Sigmoid colon (tissue), 7 donors: ENCODE data around the gene LRRC8A. TPM values are rescaled to one million over a fixed set of nuclear protein-coding genes. Genes with fewer than 3 reads are reported as not detected.
A peak's percentile ranks its signal among the peaks of the same experiment; 100 is the strongest.

Experiments used
- DNase-seq: peaks from one replicate; pipeline ENCODE4 v3.0.0-alpha.2; 2019
- H3K27ac ChIP-seq, 4 donors: fragments of 200-600 bp; sonication (generic); one replicate each; pipeline ENCODE4 v1.5.1; 2016 to 2019; ENCODE audit warnings: mild to moderate bottlenecking in 1 of 4
- H3K27me3 ChIP-seq, 3 donors: fragments of 200-600 bp; sonication (generic); one replicate each; pipeline ENCODE4 v1.5.1; 2019; ENCODE audit warnings: mild to moderate bottlenecking in 1 of 3
- H3K36me3 ChIP-seq, 4 donors: fragments of 200-600 bp; sonication (generic); one replicate each; pipeline ENCODE4 v1.5.1; 2016 to 2019
- H3K4me1 ChIP-seq, 4 donors: fragments of 200-600 bp; sonication (generic); one replicate each; pipeline ENCODE4 v1.5.1; 2017 to 2019
- H3K4me3 ChIP-seq, 4 donors: fragments of 200-600 bp; sonication (generic); one replicate each; pipeline ENCODE4 v1.5.1; 2017 to 2019; ENCODE audit warnings: mild to moderate bottlenecking in 2 of 4, moderate library complexity in 1 of 4
- H3K9me3 ChIP-seq, 4 donors: fragments of 200-600 bp in 3 of 4; sonication (generic) in 3 of 4; one replicate each; pipeline versions ENCODE4 v1.5.1 to v1.6.1; 2013 to 2019
- EP300 ChIP-seq, 4 donors: sonication (generic); formaldehyde crosslinking; IDR thresholded peaks; one replicate each; pipeline ENCODE4 v1.6.1; 2017; ENCODE audit warnings: antibody characterized with exemption in 4 of 4
- POLR2A ChIP-seq, 2 donors: fragments of 450-650 bp; IDR thresholded peaks; one replicate each; pipeline ENCODE4 v1.6.1; 2016; ENCODE audit warnings: antibody characterized with exemption in 2 of 2, mild to moderate bottlenecking in 2 of 2, moderate library complexity in 2 of 2
- POLR2AphosphoS5 ChIP-seq, 4 donors: sonication (generic); formaldehyde crosslinking; IDR thresholded peaks; one replicate each; pipeline ENCODE4 v1.6.1; 2017; ENCODE audit warnings: antibody characterized with exemption in 4 of 4
- WGBS, 2 donors: extraction: QIAGEN DNeasy Blood & Tissue Kit; methylation state at CpG; one replicate each; pipeline ENCODE4 v1.1.7; 2013; 5-methylcytosine and 5-hydroxymethylcytosine counted together
- intact Hi-C: fragments of 100-400 bp; cut with DNase I; formaldehyde crosslinking; loops from one replicate; pipeline ENCODE4 v1.15.1; 2023
- polyA plus RNA-seq, 3 donors: library from polyadenylated mRNA; stranded (reverse); fragments of 200-250 nt; gene quantifications; one replicate each; pipeline ENCODE4 v1.2.3, GENCODE V29; 2013
- total RNA-seq, 4 donors: library from RNA; depleted of rRNA; stranded (reverse); fragments of >200 nt; gene quantifications; one replicate each; pipeline ENCODE4 v1.1.0, GENCODE V29; 2016
- TF ChIP-seq, protein P1 (sequence below), 4 experiments: fragments of 450-650 bp in 3 of 4; fragments of 200-600 bp in 1 of 4; IDR thresholded peaks; one replicate each; pipeline ENCODE4 v1.5.1; 2016 to 2019; ENCODE audit warnings: antibody characterized with exemption in 4 of 4, mild to moderate bottlenecking in 3 of 4, moderate library complexity in 2 of 4
- donor health status: healthy with polysubstance abuse.
- donor health status: Bipolar disorder and iron deficiency.
- donor health status: healthy.

The LRRC8A gene
- total and polyA plus RNA-seq, 7 donors = 4.8 to 59.5 (median 26.0) TPM

GRCh38 chr9:128894764-128895163 is 12.8 kb downstream of the LRRC8A start:
- H3K27ac ChIP-seq = peak overlapping the region in 2 of 4 donors; percentile 43 to 99
- H3K4me3 ChIP-seq = no peak overlapping the region
- peaks cover 0 to 54% (median 52%) of the 10 kb centered on the region in 4 donors for H3K4me1 ChIP-seq
- H3K9me3 ChIP-seq = no peaks in the 10 kb centered on the region
- WGBS, 2 donors = 72 to 76% methylated on average over 2 of the region's 2 CpGs
- intact Hi-C loops = no loop called here
- H3K27me3 ChIP-seq = no peaks in the 10 kb centered on the region
- DNase-seq = no peak
- peaks cover 6 to 65% (median 19%) of the 10 kb centered on the region in 4 donors for H3K36me3 ChIP-seq
- TF ChIP-seq POLR2AphosphoS5 (IDR thresholded peaks at IDR 0.05) (no peak), POLR2A (IDR thresholded peaks at IDR 0.05) (no peak), EP300 (IDR thresholded peaks at IDR 0.05) (no peak)
- TF ChIP-seq, protein P1, sequence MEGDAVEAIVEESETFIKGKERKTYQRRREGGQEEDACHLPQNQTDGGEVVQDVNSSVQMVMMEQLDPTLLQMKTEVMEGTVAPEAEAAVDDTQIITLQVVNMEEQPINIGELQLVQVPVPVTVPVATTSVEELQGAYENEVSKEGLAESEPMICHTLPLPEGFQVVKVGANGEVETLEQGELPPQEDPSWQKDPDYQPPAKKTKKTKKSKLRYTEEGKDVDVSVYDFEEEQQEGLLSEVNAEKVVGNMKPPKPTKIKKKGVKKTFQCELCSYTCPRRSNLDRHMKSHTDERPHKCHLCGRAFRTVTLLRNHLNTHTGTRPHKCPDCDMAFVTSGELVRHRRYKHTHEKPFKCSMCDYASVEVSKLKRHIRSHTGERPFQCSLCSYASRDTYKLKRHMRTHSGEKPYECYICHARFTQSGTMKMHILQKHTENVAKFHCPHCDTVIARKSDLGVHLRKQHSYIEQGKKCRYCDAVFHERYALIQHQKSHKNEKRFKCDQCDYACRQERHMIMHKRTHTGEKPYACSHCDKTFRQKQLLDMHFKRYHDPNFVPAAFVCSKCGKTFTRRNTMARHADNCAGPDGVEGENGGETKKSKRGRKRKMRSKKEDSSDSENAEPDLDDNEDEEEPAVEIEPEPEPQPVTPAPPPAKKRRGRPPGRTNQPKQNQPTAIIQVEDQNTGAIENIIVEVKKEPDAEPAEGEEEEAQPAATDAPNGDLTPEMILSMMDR (IDR thresholded peaks at IDR 0.05) = no peak

DNA sequence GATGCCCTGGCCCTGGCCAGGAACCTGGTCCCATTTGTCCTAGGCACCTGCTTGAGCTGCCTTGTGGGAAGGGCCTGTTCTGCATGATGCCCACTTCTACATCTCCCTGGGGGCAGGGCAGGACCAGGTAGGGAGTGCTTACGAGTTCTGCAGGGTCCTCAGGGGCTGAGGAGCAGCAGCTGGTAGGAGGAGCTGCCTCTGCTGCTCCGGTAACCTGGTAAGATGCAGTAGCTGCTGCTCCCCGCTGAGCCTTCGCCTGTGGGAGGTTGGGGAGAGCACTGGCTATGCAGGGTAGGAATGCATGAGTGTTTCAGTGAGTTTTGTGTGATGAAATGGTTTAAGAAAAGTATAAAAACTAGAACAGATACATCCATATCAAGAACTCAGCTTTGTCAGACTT is 13.6 kb downstream of the LRRC8A start:
- Histone ChIP-seq H3K9me3 (no peaks in the 10 kb centered on the region), H3K4me3 (no peak overlapping the region), H3K27me3 (no peaks in the 10 kb centered on the region), H3K36me3 (peaks cover 6 to 61% (median 17%) of the 10 kb centered on the region in 4 donors), H3K4me1 (peaks cover 0 to 53% (median 50%) of the 10 kb centered on the region in 4 donors), H3K27ac (peak overlapping the region in 2 of 4 donors; percentile 43 to 99)
- intact Hi-C loops = no loop called here
- 81 to 88% methylated on average over 4 of the region's 4 CpGs for WGBS, 2 donors
- no peak for TF ChIP-seq EP300 (IDR thresholded peaks at IDR 0.05)
- TF ChIP-seq, protein P1 (IDR thresholded peaks at IDR 0.05) = no peak
- no peak for DNase-seq

- WGBS, 2 donors = 66 to 67% methylated on average over 5 of the region's 5 CpGs
- Histone ChIP-seq H3K27me3 (no peaks in the 10 kb centered on the region), H3K36me3 (peaks cover 5 to 77% (median 18%) of the 10 kb centered on the region in 4 donors), H3K4me1 (peaks cover 0 to 36% (median 33%) of the 10 kb centered on the region in 4 donors), H3K9me3 (no peaks in the 10 kb centered on the region), H3K4me3 (no peak overlapping the region), H3K27ac (peak overlapping the region in 3 of 4 donors; percentile 13 to 37 (median 24))
- no peak for TF ChIP-seq POLR2AphosphoS5 (IDR thresholded peaks at IDR 0.05)
- TF ChIP-seq, protein P1 (IDR thresholded peaks at IDR 0.05) = no peak
- TF ChIP-seq EP300 (IDR thresholded peaks at IDR 0.05) = no peak
- TF ChIP-seq POLR2A (IDR thresholded peaks at IDR 0.05) = no peak
- no peak for DNase-seq
- intact Hi-C loops = no loop called here
These were observed 16.4 kb downstream of the LRRC8A start for GRCh38 chr9:128898382-128898781.

- Histone ChIP-seq H3K9me3 (no peaks in the 10 kb centered on the region), H3K27me3 (no peaks in the 10 kb centered on the region), H3K36me3 (peaks cover 5 to 71% (median 16%) of the 10 kb centered on the region in 4 donors), H3K27ac (peak overlapping the region; percentile 13 to 51 (median 30)), H3K4me1 (peaks cover 0 to 32% (median 28%) of the 10 kb centered on the region in 4 donors), H3K4me3 (no peak overlapping the region)
- intact Hi-C loops = no loop called here
- TF ChIP-seq POLR2A (IDR thresholded peaks at IDR 0.05) (no peak), EP300 (IDR thresholded peaks at IDR 0.05) (no peak), POLR2AphosphoS5 (IDR thresholded peaks at IDR 0.05) (no peak)
- TF ChIP-seq, protein P1 (IDR thresholded peaks at IDR 0.05) = no peak
- 81 to 89% methylated on average over 18 of the region's 18 CpGs for WGBS, 2 donors
- DNase-seq = no peak
These were observed 17.1 kb downstream of the LRRC8A start for GRCh38 chr9:128898845-128899565.
